ENCODE results near the gene THEM4.
"Not testable (repeated sequence)": the region's sequence is repeated elsewhere in the genome, so short reads cannot be mapped to it uniquely, and the experiment has no call there.

- not testable (repeated sequence) for TF ChIP-seq CTCF (IDR thresholded peaks at IDR 0.05); PRDM15 (CRISPR knock-in tag; IDR thresholded peaks at IDR 0.05)
Measured at GRCh38 chr1:151882918-151883317, 26.4 kb downstream of the THEM4 start.

Measured in WTC11 (cell line).